K562 (cell line): Measurements from ENCODE around the gene CCDC158.

Experiments
- ATF3 ChIP-seq, 2 experiments: fragments of 450-650 bp in 1 of 2; sonication (generic) in 1 of 2; formaldehyde crosslinking in 1 of 2; IDR thresholded peaks in 1 of 2; conservative IDR thresholded peaks in 1 of 2; 2 replicates each; pipeline versions ENCODE4 v1.6.1 to v1.8.1; 2016 to 2023; ENCODE audit warnings: mild to moderate bottlenecking in 2 of 2, moderate library complexity in 2 of 2, inconsistent platforms in 1 of 2, missing genetic modification reagents in 1 of 2
- CREB1 ChIP-seq, 2 experiments: sonication (generic) in 1 of 2; formaldehyde crosslinking in 1 of 2; IDR thresholded peaks; 2 replicates each; pipeline versions ENCODE4 v1.6.1 to v1.8.0; 2012 to 2022; ENCODE audit warnings: inconsistent platforms in 1 of 2, mild to moderate bottlenecking in 1 of 2, missing genetic modification reagents in 1 of 2, moderate library complexity in 1 of 2
- ELF1 ChIP-seq: fragments of 200-800 bp; sonication (Bioruptor generic); IDR thresholded peaks from 2 replicates; pipeline ENCODE4 v1.6.1; 2016; ENCODE audit warnings: missing genetic modification characterization, missing compliant biosample characterization
- GABPA ChIP-seq: fragments of 200-800 bp; sonication (Bioruptor generic); conservative IDR thresholded peaks from 2 replicates; pipeline ENCODE4 v1.6.1; 2016; ENCODE audit warnings: low read depth, missing genetic modification characterization, missing compliant biosample characterization
- HDGF ChIP-seq: fragments of 450-650 bp; IDR thresholded peaks from 2 replicates; pipeline ENCODE4 v1.6.1; 2016
- JUNB ChIP-seq: fragments of 450-650 bp; formaldehyde crosslinking; conservative IDR thresholded peaks from 2 replicates; pipeline ENCODE4 v1.4.0; 2020; ENCODE audit warnings: mild to moderate bottlenecking
- POLR2AphosphoS5 ChIP-seq: IDR thresholded peaks from 2 replicates; pipeline ENCODE4 v1.6.1; 2011; ENCODE audit warnings: mild to moderate bottlenecking, low read depth, low read length, moderate library complexity; ENCODE audit not compliant: control insufficient read depth, insufficient read depth
- SIN3A ChIP-seq, 2 experiments: fragments of 150-350 bp in 1 of 2; IDR thresholded peaks; 2 replicates each; pipeline ENCODE4 v1.6.1; 2011 to 2016; ENCODE audit warnings: borderline replicate concordance in 2 of 2, low read depth in 2 of 2, low read length in 2 of 2, mild to moderate bottlenecking in 2 of 2, moderate library complexity in 2 of 2; ENCODE audit not compliant: control insufficient read depth in 1 of 2
- ZBTB7A ChIP-seq: IDR thresholded peaks from 2 replicates; pipeline ENCODE4 v1.6.1; 2011; ENCODE audit warnings: low read depth, mild to moderate bottlenecking, low read length, moderate library complexity, borderline replicate concordance; ENCODE audit not compliant: control insufficient read depth
- ZNF121 ChIP-seq: sonication (generic); formaldehyde crosslinking; conservative IDR thresholded peaks from 2 replicates; pipeline ENCODE4 v1.8.0; 2022; ENCODE audit warnings: missing genetic modification reagents
- ZNF707 ChIP-seq: fragments of 250-450 bp; sonication (Bioruptor Pico); conservative IDR thresholded peaks from 2 replicates; pipeline ENCODE4 v1.8.0; 2022; ENCODE audit warnings: inconsistent platforms, mild to moderate bottlenecking, moderate library complexity
- TF ChIP-seq, protein P1 (sequence below), 3 experiments: IDR thresholded peaks in 2 of 3; conservative IDR thresholded peaks in 1 of 3; 2 replicates each; pipeline ENCODE4 v1.5.1; 2011 to 2012; ENCODE audit warnings: low read length in 3 of 3, mild to moderate bottlenecking in 3 of 3, control low read depth in 2 of 3, improper control_type of control experiment in 1 of 3, inconsistent platforms in 1 of 3, low read depth in 1 of 3, mixed read lengths in 1 of 3, moderate library complexity in 1 of 3; ENCODE audit not compliant: insufficient read depth in 2 of 3
- TF ChIP-seq, protein P2 (sequence below): sonication (generic); formaldehyde crosslinking; IDR thresholded peaks from 2 replicates; pipeline ENCODE4 v1.9.0; 2022; ENCODE audit warnings: mild to moderate bottlenecking, missing genetic modification reagents
- TF ChIP-seq, protein P3 (sequence below): sonication (generic); formaldehyde crosslinking; IDR thresholded peaks from 2 replicates; pipeline ENCODE4 v1.8.1; 2022; ENCODE audit warnings: missing genetic modification reagents

GRCh38 chr4:76430519-76431388 lies 9.8 kb upstream of the CCDC158 start:
- TF ChIP-seq SIN3A (IDR thresholded peaks at IDR 0.05; ENCODE audit: borderline replicate concordance in 2 of 2, control insufficient read depth in 1 of 2, low read depth in 2 of 2, low read length in 2 of 2) (no peak), ZNF121 (no peak), CREB1 (IDR thresholded peaks at IDR 0.05) (no peak), CREB1 (CRISPR knock-in tag; IDR thresholded peaks at IDR 0.05) (no peak), ZBTB7A (no peak), GABPA (tag) (no peak), ZNF707 (CRISPR knock-in tag) (no peak), ELF1 (no peak), POLR2AphosphoS5 (no peak), HDGF (no peak), ATF3 (IDR thresholded peaks at IDR 0.05) (no peak), ATF3 (CRISPR knock-in tag; conservative IDR thresholded peaks at IDR 0.05) (no peak), JUNB (CRISPR knock-in tag) (no peak)
- TF ChIP-seq, protein P1, sequence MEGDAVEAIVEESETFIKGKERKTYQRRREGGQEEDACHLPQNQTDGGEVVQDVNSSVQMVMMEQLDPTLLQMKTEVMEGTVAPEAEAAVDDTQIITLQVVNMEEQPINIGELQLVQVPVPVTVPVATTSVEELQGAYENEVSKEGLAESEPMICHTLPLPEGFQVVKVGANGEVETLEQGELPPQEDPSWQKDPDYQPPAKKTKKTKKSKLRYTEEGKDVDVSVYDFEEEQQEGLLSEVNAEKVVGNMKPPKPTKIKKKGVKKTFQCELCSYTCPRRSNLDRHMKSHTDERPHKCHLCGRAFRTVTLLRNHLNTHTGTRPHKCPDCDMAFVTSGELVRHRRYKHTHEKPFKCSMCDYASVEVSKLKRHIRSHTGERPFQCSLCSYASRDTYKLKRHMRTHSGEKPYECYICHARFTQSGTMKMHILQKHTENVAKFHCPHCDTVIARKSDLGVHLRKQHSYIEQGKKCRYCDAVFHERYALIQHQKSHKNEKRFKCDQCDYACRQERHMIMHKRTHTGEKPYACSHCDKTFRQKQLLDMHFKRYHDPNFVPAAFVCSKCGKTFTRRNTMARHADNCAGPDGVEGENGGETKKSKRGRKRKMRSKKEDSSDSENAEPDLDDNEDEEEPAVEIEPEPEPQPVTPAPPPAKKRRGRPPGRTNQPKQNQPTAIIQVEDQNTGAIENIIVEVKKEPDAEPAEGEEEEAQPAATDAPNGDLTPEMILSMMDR (IDR thresholded peaks at IDR 0.05 in 2 of 3, conservative IDR thresholded peaks at IDR 0.05 in 1 of 3; ENCODE audit: insufficient read depth in 2 of 3, low read depth in 1 of 3, low read length in 3 of 3): peak; percentile 44 to 81 (median 50); a peak in 4 of 6 replicates
- TF ChIP-seq, protein P2, sequence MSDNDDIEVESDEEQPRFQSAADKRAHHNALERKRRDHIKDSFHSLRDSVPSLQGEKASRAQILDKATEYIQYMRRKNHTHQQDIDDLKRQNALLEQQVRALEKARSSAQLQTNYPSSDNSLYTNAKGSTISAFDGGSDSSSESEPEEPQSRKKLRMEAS (CRISPR knock-in tag): no peak
- TF ChIP-seq, protein P3, sequence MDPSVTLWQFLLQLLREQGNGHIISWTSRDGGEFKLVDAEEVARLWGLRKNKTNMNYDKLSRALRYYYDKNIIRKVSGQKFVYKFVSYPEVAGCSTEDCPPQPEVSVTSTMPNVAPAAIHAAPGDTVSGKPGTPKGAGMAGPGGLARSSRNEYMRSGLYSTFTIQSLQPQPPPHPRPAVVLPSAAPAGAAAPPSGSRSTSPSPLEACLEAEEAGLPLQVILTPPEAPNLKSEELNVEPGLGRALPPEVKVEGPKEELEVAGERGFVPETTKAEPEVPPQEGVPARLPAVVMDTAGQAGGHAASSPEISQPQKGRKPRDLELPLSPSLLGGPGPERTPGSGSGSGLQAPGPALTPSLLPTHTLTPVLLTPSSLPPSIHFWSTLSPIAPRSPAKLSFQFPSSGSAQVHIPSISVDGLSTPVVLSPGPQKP (CRISPR knock-in tag): no peak
